DMS153 treated with DMSO at 0.1 percent for 48 hours (cell line): ENCODE results near the gene WASL.

ENCODE experiments used
- DNase-seq: peaks from one replicate; lab custom pipeline; 2025; ENCODE audit not compliant: unreplicated experiment; lab: John Stamatoyannopoulos, UW

The WASL gene

GRCh38 chr7:123662755-123663154, 86.0 kb downstream of the WASL start:
- DNase-seq, result no peak

GRCh38 chr7:123662293-123662692, 86.5 kb downstream of the WASL start:
- no peak for DNase-seq

DNA sequence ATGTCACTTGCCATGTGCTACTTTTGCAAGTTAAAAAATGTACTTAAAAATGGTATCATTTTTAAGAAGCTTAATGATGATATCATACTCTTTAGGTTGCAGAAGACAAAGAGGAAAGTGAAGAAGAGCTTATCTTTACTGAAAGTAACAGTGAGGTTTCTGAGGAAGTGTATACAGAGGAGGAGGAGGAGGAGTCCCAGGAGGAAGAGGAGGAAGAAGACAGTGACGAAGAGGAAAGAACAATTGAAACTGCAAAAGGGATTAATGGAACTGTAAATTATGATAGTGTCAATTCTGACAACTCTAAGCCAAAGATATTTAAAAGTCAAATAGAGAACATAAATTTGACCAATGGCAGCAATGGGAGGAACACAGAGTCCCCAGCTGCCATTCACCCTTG, 87.0 kb downstream of the WASL start:
- no peak for DNase-seq

DNA sequence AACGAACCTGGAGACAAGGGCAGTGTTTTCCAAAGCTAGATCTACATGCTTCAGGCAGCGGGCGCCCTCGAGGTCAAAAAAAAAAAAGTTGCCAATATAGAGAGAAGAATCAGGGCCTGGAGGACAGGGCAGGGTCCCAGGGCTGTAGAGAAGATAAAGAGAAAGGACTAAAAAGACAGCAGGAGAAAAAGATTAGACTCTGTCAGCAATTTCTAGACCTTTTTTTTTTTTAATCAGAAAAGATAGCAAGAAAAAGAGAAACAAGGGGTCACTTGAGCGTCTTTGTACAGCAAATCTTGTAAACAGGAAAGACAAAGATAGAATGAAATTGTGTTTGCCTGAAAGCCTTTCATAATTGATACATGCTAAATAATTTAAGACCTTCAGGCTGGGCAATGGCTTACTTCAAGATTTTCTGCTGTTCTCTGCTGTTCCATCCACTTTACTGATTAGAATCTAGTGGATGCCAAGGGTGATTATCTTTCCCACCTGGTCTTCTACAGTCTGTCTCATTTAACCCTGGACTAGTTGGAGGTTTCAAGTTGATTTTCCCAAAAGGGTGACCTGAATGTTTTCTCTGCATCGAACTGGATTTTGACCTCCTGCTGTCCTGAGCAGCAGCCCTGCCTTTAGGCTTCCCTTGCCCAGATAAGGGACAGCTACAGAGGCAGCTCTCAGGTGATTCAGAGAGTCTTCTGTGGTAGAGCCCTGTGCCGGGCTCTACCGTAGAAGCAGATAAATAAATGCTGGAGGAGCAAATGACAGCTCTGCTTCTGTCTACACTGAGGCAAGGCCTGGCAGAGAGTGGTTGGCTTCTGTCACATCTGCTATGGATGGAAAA, 88.1 kb downstream of the WASL start:
- DNase-seq, result no peak

DNA sequence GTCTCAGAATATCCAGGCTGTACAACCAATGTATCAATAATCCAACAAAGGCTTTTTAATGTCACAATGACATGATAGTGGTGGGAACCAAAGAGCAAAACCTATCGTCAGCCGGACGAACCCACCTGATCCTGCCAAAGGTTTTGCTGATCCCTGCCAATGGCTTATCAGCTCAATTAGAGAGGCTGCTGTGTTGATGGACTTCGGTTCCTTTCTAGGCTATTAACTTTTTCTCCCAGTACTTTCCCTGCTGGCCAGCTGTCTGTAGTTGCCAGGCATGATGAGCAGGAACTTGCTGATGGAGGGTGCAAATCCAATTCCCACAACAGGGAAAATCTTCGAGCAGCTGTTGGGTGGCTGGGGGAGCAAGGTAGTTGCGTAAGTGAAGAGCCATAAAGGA, 90.8 kb downstream of the WASL start:
- DNase-seq, result no peak

GRCh38 chr7:123657304-123657685, 91.5 kb downstream of the WASL start:
- no peak for DNase-seq

DNA sequence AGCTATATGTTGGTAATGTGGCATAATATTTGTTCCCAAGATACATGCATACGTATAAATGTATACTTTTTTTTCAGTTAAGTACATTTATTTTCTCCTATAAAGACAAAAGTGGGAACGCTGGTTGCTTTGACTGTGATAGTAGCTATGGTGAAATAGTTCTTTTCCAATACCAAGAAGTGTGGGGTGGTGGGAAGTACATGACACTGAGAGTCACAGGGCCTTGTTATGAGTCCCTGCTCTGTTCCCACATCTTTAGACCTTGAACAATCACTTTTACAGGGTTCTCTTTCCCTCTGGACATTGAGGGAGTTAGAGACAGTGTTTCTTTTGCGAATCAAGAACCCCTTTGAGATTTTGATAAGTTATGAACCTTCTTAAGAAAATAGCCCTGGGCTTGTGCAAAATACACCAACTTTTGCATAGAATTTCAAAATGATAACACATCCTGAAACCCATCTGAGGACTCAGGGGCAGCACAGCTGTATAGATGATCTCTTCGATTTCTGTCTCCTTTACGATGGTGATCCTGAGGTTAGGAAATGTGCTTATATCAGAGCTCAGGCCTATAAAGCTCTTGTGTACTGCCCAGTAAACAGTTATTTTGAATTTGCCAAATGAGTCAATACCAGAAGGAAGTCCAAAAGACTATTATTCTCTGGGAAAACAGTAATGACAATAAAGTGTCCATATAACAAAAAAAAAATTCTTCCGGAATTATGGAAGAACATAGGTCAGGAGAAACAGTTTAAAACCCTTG, 92.1 kb downstream of the WASL start:
- DNase-seq, result no peak

DNA sequence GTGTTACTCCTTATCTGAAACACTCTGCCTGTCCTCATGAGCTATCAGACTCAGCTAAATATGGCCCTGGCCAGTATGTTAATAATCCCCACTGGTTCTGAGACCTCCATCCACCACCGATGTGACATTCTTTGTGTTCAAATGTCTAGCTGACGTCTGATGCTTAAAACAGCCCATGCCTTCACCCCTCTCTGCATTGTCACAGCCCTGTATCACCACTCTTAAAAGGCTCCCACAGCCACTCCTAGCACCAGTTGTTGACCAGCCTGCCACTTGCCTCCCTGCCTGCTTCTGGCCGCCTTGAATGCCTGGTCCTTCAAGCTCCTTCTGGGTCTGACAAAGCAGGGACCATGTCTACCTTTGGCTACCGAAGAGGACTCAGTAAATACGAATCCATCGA, 93.2 kb downstream of the WASL start, which contains the start of gene LMOD2:
Gene LMOD2 (plus strand): TSS at position 253 of the 400 bp plus-strand sequence. CDS start 98 bp downstream, at position 351.
- DNase-seq, result no peak

DNA sequence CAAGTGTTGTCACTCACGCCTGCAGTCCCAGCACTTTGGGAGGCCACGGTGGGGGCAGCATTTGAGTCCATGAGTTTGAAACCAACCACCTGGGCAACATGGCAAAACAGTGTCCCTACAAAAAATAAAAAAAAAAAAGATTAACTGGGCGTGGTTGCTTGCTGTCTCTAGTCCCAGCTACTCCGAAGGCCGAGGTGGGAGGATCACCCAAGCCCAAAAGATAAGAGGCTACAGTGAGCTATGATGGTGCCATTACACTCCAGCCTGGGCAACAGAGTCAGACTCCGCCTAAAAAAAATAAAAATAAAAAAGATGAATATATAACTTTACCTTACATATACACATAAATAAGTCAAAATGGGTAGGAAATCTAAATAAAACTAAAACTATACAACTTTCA, 95.6 kb downstream of the WASL start:
- DNase-seq, result no peak

DNA sequence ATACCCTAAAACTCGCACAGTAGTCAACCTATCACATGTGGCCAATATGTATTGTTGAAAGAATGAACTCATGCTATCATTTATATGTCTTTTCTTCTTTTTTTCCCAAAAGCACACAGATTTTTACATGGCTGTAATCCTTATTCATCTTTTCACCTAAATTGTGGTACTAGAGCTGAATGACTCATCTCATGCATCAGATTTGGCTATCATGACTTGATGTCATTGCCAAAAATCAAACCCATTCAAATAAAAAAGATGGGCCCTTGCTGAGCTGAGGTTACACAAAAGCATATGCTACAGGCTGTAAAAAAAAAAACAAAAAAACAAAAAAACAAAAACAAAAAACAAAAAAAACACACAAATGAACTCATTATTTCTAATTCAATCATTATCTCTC, 96.4 kb downstream of the WASL start:
- DNase-seq, result no peak

- no peak for DNase-seq
Measured at GRCh38 chr7:123650595-123650994, 98.2 kb downstream of the WASL start.

- DNase-seq, result no peak
Measured at GRCh38 chr7:123649964-123650363, 98.8 kb downstream of the WASL start.

GRCh38 chr7:123647106-123647730, 101.6 kb downstream of the WASL start:
- DNase-seq, result no peak

DNA sequence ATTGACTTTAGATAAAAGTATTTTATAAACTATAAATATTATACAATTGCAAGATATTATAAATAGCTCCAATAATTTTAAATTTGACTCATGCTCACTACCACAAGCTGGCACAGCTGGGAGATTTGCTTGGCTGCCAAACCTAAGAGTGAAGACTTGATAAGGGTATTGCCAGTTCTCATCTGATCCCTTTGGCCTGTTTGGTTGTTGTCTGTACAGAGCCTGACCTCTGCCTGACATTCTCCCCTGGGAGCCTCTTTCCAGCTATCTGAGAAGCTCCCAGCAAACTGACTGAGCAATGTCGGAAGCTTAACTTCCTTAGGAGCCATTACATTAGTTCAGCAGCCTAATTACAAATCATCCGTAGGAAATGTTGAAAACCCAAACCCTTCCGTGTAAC, 103.3 kb downstream of the WASL start:
- no peak for DNase-seq

DNA sequence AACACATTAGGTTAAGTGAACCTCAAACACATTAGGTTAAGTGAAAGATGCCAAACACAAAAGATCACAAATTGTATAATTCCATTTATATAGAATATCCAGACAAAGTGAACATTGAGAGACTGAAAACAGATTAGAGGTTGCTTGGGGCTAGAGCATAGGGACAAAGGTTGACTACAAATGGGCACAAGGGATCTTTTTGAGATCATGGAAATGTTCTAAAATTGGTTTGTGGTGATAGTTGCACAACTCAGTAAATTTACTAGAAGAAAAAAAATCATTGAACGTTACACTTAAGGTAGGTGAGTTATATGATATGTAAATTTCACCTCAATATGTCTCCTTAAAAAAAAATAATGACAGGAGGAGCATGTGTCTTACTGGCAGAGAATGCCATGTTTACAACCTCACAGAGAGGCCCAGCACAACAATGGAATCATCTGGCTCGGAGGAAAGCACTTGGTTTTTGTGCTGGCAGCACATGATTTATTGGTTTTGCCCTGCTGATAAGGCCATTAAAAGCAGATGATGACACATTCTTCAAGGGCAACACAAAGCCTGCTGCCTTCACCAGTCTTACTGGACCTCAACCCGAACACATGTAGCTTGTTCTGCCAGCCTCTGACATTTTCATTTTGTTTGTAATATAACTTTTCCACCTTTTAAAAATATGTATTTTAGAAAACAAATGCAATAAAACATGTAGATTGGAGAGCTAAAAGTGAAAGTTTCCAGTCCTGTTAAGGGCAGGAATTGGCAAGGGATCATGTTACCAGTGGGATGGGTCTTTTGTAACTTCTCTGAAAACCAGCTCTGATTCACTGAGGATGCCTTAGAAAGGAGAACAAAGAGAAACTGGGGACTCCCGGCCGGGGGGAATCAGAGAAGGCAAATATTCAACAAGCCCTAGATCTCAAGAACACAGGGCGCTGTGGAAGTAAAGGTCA, 105.0 kb downstream of the WASL start:
- peak; percentile 85 for DNase-seq

GRCh38 chr7:123641901-123642300, 106.9 kb downstream of the WASL start:
- DNase-seq, result no peak

DNA sequence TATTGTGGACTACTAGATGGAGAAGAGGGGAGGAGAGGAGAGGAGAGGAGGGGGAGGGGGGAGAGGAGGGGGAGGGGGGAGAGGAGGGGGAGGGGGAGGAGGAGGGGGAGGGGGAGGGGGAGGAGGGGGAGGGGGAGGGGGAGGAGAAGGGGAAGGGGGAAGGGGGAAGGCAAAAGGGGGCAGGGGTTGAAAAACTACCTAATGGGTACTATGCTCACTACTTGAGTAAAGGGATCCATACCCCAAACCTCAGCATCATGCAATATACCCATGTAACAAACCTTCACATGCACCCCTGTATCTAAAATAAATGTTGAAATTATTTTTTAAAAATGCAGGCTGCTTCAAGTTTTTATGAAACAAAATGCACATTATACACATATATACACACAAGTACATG, 108.2 kb downstream of the WASL start:
- no peak for DNase-seq

DNA sequence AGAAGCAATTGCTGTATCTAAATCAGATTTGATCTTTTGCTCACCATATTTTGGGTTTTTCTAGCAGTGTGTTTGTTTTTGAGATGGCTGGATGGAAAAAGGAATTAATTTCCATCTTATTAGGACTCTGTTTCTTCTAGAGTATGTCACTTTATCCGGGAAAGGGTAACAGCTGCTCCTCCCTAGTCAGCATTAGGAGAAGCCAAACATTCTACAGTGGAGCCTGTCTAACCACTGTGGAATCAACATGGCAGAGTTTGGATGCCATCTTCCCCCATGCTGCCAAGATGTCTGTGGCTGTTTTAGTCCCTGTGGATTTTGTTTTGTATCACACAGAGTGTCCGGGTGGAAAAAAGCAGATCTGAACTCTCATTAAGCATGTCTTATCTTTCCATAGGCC, 109.2 kb downstream of the WASL start:
- no peak for DNase-seq

- no peak for DNase-seq
Measured at GRCh38 chr7:123637878-123638277, 110.9 kb downstream of the WASL start.

DNA sequence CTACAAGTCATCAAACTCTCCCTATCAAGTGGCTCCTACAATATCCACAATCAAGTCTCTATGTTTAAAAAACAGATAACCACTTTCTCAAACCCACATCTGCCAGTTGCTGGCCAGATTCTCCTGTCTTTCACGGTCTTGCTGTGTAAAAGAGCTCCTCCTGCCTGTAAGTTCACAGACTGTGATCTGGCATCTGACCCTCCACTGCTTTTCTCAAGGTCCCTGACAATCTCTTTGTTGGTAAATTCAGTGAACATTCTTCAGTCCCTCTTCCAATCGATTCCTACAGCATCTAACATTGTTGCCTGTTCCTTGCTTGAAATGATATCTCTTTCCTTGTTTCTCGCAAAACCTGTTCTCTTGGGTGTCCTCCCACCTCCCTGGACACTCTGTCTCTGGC, 111.6 kb downstream of the WASL start:
- DNase-seq, result no peak
